Cardiac fibroblast (primary cell): ENCODE measurements around the gene PNLDC1.
"Not testable (repeated sequence)": the region's sequence is repeated elsewhere in the genome, so short reads cannot be mapped to it uniquely, and the experiment has no call there.

Experiments
- DNase-seq, 2 donors: peaks; one replicate each; pipeline versions ENCODE4 v3.0.0 to v3.0.0-alpha.2; 2010; ENCODE audit warnings: low read depth in 2 of 2
- H3K4me3 ChIP-seq, 2 donors: replicated peaks in 1 of 2; 1 replicate in 1 of 2; 2 replicates in 1 of 2; pipeline ENCODE4 v1.5.1; 2011; ENCODE audit warnings: low read depth in 2 of 2, low read length in 2 of 2, mild to moderate bottlenecking in 2 of 2, moderate library complexity in 1 of 2
- TF ChIP-seq, protein P1 (sequence below): IDR thresholded peaks from one replicate; pipeline ENCODE4 v1.5.1; 2011; ENCODE audit warnings: low read depth, mild to moderate bottlenecking, low read length, inconsistent platforms

PNLDC1 gene

DNA sequence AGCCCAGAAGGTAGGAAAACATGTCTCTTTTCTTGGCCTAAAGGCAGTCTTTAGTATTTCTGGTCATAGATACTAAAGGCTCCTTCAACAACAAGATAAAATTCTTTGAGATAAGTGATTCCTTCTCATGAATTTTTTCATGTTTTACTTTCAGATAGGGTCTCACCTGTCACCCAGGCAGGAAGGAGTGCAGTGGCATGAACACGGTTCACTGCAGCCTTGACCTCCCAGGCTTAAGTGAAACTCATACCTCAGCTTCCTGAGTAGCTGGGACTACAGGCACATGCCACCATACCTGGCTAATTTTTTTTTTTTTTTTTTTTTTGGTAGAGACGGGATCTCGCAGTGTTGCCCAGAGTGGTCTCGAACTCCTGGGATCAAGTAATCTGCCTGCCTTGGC is 9.1 kb downstream of the PNLDC1 start:
- TF ChIP-seq, protein P1, sequence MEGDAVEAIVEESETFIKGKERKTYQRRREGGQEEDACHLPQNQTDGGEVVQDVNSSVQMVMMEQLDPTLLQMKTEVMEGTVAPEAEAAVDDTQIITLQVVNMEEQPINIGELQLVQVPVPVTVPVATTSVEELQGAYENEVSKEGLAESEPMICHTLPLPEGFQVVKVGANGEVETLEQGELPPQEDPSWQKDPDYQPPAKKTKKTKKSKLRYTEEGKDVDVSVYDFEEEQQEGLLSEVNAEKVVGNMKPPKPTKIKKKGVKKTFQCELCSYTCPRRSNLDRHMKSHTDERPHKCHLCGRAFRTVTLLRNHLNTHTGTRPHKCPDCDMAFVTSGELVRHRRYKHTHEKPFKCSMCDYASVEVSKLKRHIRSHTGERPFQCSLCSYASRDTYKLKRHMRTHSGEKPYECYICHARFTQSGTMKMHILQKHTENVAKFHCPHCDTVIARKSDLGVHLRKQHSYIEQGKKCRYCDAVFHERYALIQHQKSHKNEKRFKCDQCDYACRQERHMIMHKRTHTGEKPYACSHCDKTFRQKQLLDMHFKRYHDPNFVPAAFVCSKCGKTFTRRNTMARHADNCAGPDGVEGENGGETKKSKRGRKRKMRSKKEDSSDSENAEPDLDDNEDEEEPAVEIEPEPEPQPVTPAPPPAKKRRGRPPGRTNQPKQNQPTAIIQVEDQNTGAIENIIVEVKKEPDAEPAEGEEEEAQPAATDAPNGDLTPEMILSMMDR = no peak
- no peak overlapping the region for H3K4me3 ChIP-seq
- no peak for DNase-seq

DNA sequence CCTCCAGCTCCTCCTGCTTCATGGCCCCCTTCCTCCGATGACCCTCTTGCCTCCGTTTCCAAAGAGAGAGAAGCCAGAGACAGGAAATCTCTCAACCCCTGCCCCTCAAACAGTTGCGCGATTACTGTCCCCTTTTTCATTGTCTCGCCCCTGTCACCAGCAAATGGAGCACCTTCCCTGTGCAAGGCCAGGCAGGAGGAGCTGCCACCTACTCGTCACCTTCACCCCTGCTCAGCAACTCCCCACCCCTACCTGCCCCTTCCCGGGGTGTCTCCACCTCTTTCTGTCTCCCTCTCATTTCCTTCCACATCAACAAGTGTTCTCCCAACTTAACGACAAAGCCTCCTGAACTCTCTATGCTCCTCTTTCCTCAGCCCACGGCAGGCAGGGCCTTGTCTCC is 13.7 kb downstream of the PNLDC1 start:
- no peak overlapping the region for H3K4me3 ChIP-seq
- TF ChIP-seq, protein P1 = no peak
- DNase-seq = no peak

DNA sequence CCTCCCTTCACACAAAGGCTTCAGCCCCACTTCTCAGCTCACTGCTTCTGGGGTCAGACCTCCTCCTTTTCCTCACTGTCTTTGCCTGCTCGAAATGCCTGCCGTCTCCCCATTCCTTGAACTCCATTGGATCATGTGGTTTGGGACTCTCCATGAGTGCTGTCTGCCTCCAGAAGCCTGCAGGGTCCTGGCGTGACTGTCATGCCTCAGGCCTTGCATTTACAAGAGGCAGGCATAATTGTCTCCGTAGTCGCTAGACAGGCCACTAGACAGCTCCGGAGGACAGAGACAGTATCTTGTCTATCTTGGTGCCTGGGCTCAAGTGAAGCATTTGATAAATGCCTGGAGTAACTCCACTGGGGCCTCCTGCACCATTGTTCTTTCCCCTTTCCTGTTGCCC is 15.3 kb downstream of the PNLDC1 start:
- DNase-seq = no peak
- TF ChIP-seq, protein P1 = no peak
- H3K4me3 ChIP-seq = no peak overlapping the region

DNA sequence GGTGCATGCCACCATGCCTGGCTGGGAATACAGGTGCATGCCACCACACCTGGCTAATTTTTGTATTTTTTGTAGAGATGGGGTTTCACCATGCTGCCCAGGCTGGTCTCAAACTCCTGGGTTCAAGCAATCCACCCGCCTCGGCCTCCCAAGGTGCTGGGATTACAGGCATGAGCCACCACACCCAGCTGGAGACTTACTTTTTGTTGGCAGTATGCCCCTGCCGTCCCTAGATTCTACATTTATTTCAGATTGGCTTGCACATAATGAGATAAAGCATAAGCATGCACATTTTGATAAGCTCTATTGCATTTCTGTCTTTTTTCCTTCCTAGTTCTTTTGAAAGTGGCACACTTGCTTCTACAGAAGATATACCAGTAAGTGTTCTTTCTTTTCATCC is 16.7 kb downstream of the PNLDC1 start:
- H3K4me3 ChIP-seq, DNase-seq: not testable (repeated sequence)

DNA sequence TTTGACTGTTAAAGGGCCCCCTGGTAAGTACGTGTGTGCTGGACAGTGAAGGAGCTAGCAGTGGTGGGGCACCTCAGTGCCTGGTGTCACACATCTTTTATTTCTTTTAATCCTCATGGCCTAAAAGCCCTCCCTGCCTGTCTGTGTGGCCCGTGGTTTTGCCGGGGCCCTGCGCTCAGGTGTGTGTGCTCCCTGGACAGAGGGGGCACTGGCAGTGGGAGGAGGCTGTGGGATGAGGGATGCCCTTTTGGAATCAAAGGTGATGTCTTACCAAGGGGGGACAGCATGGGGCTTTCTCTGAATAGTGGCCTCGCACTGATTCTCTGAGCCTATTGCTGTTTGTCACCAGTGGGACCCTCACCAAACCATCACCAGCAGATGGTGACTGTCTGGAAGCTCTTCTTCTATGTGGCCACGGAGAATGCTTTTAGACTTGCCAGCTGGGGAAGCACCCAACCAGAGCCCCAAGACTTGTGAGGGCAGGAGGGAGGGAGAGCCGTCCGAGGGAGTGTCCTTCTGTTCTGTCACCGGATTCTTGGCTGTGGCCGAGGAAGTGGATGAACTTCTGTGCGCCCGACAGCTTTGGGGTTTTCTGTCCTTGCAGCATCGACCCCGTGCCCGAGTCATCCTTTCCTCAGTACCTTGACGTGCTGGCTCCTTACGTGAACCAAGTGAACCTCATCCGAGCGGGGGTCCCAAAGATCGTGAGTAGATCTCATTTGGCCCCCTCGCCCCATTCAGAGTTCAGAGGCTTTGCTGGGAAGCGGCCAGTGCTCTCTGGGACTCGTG is 18.1 kb downstream of the PNLDC1 start:
- no peak for DNase-seq
- TF ChIP-seq, protein P1 = no peak
- H3K4me3 ChIP-seq = no peak overlapping the region

DNA sequence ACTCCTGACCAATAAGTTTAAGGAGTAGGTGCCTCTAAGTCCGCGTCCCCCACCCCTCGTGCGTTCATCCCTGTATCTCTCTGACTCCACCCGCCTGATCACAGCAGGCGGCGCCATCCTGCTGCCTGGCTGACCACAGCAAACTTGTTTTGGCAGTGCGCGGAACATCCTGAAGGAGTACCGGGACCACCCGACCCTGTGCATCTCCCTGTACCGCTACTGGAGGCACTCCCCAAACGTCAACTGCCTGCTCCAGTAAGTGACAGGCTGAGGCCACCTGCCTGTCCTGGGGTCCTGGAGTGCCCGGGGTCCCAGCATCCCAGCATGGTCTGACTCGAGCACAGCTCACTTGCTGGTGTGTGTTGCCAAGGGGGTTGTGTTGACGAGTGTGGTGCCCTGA is 19.0 kb downstream of the PNLDC1 start:
- no peak overlapping the region for H3K4me3 ChIP-seq
- DNase-seq = no peak
- TF ChIP-seq, protein P1 = no peak

DNA sequence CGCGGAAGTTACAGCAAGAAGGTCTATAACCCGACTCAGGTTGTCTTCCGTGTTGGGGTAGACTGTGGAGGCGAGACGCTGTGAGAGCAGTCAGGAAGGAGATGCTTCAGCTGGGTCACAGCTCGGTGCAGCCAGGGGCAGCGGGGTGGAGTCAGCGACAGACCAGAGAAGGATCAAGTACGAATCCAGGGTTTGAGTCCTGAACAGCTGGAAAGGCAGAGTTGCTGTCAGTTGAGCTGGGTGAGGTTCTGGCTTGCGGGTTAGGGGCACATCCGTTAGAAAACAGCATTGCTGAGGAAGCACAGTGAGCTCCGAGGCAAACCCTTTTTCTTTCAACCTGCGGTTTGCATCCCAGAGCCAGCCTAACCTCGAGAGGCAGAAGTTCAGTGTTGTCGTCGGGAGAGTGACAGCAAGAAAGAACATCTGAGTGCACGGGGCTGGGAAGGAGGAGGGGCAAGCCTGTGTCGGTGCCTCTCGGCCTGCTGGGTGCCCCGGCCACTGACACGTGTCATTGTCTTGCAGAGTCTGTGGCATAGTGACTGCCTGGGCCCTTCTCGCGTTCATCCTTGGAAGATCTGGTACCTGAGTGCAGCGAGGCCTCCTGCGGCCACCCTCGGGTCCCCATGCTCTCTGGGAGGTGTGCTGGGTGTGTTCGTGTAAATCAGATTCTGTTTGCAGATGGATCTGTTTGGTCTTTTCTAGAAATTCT is 20.0 kb downstream of the PNLDC1 start:
- H3K4me3 ChIP-seq = no peak overlapping the region
- TF ChIP-seq, protein P1 = no peak
- DNase-seq = no peak
